Fibroblast of lung (primary cell): ENCODE measurements around the gene SEC22A.

Experiments
- EZH2 ChIP-seq: IDR thresholded peaks from 2 replicates; pipeline ENCODE4 v1.5.1; 2012; ENCODE audit warnings: low read length, control low read depth, mild to moderate bottlenecking; ENCODE audit errors: missing control alignments
- TF ChIP-seq, protein P1 (sequence below), 2 donors: IDR thresholded peaks in 1 of 2; conservative IDR thresholded peaks in 1 of 2; 1 replicate in 1 of 2; 2 replicates in 1 of 2; pipeline ENCODE4 v1.5.1; 2011 to 2012; ENCODE audit warnings: low read length in 2 of 2, control low read depth in 1 of 2, inconsistent platforms in 1 of 2, low read depth in 1 of 2, mild to moderate bottlenecking in 1 of 2

DNA sequence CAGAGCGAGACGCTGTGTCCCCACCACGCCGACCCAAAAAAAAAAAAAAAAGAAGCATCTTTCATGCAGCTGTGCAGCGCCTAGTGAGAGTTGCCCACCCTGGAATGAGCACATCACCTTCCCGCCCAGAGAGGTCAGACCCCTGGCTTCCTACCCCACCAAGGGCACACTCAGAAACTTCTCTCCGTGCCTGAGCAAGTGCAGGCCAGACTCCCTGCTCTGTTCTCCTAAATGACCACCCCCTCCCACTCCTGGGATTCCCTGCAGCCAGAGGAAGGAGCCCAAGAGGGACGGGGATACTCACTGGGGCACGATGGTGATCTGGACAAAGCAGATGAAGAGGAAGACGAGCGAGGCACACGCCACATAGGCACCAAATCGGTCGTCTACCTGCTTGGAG, 116.0 kb downstream of the SEC22A start:
- TF ChIP-seq, protein P1, sequence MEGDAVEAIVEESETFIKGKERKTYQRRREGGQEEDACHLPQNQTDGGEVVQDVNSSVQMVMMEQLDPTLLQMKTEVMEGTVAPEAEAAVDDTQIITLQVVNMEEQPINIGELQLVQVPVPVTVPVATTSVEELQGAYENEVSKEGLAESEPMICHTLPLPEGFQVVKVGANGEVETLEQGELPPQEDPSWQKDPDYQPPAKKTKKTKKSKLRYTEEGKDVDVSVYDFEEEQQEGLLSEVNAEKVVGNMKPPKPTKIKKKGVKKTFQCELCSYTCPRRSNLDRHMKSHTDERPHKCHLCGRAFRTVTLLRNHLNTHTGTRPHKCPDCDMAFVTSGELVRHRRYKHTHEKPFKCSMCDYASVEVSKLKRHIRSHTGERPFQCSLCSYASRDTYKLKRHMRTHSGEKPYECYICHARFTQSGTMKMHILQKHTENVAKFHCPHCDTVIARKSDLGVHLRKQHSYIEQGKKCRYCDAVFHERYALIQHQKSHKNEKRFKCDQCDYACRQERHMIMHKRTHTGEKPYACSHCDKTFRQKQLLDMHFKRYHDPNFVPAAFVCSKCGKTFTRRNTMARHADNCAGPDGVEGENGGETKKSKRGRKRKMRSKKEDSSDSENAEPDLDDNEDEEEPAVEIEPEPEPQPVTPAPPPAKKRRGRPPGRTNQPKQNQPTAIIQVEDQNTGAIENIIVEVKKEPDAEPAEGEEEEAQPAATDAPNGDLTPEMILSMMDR (conservative IDR thresholded peaks at IDR 0.05 in 1 of 2, IDR thresholded peaks at IDR 0.05 in 1 of 2; ENCODE audit: low read depth in 1 of 2, low read length in 2 of 2): no peak
- no peak for TF ChIP-seq EZH2
